GM12892 (cell line): Measurements from ENCODE around the gene ZNF579.

Experiments
- POLR2A ChIP-seq: IDR thresholded peaks from 2 replicates; pipeline ENCODE4 v1.6.1; 2011; ENCODE audit warnings: low read depth, low read length, control low read depth
- POLR2AphosphoS5 ChIP-seq: IDR thresholded peaks from 2 replicates; pipeline ENCODE4 v1.6.1; 2011; ENCODE audit warnings: low read depth, low read length, control low read depth
- TAF1 ChIP-seq: IDR thresholded peaks from 2 replicates; pipeline ENCODE4 v1.6.1; 2011; ENCODE audit warnings: low read depth, mild to moderate bottlenecking, control low read depth, low read length, borderline replicate concordance

DNA sequence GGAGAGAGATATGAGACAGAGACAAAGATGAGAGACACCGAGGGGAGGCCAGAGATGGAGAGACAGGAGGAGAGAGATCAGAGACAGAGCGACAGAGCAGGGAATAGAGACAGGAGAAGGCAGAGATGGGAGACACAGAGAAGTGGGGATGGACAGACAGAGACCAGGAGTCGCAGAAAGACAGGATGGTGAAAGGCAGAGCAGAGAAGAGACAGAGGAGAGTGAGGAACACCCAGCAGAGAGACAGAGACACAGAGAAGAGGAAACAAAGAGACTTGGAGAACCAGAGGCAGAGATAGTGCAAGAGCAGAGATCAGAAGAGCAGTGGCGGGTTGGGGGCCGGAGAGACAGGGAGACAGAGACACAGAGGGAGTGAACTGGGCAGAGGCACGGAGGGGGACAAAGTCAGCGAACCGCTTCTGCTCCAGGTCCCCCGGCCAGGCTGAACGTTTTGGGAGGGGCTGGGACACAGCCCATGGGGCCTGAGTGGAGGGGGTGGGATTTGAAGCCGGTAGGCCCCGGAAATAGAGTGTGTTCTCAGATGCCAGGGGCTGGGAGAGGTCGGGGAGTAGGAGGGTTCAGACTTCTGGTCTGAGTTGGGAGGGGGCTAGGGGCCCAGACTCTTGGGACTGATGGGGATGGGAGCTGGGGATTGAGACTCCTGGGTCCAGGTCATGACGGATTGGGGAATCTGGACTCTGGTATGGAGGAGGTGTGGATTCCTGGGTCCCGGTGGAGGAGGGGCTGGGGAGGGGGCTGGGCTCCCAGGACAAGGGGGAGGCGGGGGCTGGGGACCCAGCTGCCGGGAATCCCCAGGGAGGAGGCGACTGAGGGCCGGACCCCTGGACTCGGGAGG lies 654 bp downstream of the ZNF579 start:
- TF ChIP-seq POLR2A = no peak
- no peak for TF ChIP-seq TAF1
- TF ChIP-seq POLR2AphosphoS5 = no peak
